GM19397 (cell line): ENCODE measurements around the gene CYP2U1.

Experiments
- ATAC-seq: cut with Tn5 transposase; IDR thresholded peaks from one replicate; pipeline ENCODE4 v1.9.1; 2021; ENCODE audit warnings: mild to moderate bottlenecking, moderate library complexity; ENCODE audit not compliant: unreplicated experiment

CYP2U1 gene

DNA sequence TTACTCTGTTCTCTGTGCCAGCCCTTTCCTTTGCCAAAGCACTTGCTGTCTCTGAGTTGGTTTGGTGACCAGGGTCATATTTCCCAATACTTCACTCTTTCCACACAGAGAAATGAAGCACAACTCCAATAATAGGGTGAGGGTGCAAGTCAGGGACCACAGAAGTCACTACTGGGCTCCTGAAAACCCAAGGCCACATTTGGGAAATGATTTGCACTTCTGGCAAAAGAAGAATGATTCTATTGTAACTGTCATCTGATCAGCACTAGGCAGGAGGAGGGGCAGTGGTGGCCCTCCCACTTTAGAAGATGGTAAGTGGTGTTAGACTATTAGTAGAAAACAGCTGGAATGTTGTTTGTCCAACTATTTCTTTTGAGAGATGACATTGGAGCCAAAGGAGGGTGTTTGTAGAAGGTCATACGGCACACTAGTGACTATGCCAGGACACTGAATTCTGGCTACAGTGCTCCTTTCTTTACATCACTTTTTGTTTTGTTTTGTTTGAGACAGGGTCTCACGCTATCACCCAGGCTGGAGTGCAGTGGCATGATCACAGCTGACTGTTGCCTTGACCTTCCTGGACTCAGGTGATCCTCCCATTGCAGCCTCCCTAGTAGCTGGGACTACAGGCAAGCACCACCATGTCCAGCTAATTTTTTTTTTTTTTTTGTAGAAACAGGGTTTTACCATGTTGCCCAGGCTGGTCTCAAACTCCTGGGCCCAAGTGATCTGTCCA is 47.5 kb downstream of the CYP2U1 start:
- no peak for ATAC-seq

DNA sequence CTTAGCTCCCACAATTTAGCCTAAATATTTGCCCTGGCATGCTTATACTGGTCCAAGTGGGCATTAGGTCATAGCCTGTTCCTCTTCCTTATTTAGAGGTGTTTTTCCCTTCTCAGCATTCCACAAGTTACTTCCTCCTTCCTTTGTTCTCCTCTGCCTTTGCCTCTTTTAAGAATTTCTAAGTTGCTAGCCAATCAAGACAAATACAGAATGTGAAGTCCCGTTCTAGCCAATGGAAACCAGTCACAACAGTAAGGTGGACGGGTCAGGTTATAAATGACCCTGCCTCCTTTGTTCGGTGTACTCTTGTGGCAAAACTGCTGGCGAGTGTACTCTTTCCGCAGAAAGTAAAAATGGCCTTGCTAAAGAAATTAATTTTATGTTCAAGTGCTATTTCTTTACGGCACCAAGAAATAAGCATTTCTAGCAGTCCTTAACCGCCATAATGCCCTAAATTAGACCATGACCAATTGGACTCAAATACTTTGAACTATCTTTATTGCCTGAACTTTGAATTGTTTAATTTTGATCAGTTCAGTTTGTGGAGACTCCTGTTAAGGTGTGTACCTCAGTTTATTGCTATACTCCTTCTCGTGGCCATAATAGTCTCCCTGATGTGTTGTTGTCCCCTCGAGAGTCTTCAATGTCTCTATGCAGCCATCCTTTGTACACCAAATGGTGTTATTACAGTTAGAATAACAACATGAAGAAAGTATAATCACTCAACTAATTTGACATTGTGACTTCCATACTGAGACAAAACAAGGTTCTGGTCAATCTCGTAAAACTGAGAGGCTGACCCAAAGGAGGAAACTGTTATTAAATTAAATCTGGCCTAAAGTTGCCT is 56.8 kb downstream of the CYP2U1 start:
- no peak for ATAC-seq

DNA sequence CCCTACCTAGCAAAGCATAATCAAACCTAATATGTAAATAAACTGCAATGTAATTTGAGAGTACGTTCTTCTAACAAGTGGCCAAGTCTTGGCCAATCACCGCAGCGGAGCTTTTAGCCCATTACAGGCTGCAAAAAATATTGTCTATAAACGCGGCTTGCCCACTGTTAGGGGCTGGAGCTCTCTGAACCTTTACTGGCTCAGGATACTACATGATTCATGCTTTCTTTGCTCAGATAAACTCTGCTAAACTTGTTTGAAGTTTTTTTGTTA is 57.4 kb downstream of the CYP2U1 start:
- no peak for ATAC-seq

DNA sequence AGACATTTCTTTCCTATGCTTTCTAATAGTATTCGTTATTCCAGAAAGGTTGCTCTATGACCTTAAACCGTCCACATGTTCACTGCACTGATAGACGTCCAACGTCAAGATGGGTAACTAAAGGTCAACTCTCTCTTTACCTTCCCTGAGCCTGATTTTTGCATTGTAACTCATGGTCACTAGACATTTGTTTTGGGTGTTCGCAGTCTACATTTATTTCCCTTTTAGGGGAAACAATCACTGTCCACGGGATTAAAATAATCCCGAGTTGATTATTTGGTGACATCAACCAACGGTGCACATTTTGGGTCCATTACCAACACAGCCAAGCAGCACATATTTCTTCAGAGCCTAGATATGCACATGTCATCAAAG is 57.8 kb downstream of the CYP2U1 start:
- no peak for ATAC-seq

DNA sequence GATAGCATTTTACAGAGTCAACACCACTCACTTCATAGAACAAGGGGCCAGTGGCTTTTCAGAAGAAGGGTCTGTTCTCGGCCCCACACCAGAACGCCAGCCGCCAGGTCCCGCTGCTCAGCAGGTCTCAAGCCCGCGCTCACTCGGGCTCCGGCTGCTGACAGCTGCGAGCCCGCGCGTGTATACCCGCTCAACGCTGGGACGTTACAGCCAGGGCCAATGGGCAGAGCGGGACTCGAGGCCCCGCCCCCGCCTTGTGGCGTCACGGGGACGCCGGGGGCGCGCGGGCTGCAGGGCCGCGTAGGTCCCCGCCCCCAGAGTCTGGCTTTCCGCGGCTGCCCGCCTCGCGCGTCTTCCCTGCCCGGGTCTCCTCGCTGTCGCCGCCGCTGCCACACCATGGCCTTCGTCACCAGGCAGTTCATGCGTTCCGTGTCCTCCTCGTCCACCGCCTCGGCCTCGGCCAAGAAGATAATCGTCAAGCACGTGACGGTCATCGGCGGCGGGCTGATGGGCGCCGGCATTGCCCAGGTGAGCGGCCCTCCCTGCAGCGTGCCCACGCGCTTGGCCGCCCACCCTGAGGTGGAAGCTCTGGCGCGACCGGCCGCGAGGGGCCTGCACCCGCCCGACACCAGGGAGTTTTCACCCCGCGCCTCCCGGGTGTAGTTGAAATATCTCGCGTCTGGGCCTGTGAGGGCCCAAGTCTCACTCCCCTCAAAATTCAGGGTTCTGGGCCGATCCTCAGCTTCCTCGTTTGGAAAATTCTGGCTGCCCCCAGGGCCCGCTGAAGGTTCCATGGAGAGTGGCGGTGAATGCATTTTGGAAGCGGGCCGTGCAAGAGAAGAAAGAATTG is 58.4 kb downstream of the CYP2U1 start, which contains the start of gene HADH:
HADH (plus strand) TSS at position 353 of the 850 bp plus-strand sequence; CDS start at position 397, 44 bp downstream.
- ATAC-seq: peak; percentile 97

DNA sequence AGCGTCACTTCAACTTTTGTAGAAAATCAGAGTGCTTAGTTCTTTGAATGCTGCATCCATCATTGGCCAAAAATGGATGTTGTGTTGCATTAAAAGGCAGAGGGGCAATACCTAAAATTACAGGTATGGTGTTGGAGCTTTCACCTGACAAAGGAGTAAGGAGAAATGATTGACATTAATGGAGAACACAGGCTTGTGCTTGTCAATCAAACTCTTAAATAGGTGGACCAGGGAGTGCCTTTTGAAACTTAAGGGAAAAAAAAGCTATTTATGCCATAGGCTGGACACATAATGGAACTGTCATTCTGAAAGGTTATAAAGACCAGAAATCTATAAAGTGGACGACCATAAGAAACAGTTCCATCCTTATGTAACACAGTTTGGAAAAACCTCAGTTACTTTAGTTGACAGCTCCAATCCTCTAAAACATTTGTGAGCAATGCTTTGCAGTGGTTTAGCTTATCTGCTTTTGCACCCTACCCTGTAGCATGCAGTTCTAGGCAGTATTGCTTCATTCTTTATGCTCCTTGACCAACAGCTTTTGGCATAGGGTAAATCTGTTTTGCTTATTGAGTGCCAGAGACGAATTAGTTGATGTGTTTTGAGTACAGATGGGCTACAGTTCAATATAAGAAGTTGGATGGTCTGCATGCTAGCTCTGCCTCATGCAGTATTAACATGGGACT is 60.7 kb downstream of the CYP2U1 start:
- no peak for ATAC-seq

DNA sequence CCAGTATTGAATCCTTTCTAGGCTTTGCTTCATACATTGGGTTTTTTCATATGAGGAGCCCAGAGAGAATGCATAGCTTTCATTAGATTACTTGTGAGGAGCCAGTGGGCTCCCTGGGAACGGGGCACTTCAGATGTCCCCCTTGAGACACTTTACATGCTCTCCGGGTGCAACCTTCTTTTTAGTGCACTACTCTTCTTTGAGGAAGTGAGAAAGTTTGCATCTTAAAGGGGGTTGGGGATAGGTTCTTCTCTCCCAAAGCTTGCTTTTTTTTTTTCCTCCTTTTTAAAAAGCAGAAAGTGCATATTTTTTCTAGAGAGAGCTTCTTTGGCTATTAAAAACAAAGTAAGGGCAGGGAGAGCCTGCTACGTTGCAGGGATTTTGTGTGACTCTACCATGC is 62.6 kb downstream of the CYP2U1 start:
- ATAC-seq: peak; percentile 20

DNA sequence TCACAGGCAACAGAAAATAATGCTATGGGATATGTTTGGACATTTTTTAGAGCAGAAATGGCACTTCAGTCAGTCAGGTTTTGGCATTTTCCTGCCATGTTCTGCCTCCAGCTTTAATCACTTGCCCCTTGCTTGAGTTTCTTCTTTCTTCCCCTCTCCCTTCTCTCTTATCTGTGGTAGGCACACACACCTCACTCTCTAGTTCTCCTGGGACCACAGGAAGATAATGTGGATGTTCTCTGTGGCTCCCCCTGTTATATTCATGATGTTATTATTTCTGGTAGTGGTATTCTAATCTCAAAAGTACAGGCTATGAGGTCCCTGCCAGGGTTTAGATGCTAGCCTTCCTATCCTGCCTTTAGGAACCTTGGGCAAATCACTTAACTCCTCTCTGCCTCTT is 63.5 kb downstream of the CYP2U1 start:
- no peak for ATAC-seq

DNA sequence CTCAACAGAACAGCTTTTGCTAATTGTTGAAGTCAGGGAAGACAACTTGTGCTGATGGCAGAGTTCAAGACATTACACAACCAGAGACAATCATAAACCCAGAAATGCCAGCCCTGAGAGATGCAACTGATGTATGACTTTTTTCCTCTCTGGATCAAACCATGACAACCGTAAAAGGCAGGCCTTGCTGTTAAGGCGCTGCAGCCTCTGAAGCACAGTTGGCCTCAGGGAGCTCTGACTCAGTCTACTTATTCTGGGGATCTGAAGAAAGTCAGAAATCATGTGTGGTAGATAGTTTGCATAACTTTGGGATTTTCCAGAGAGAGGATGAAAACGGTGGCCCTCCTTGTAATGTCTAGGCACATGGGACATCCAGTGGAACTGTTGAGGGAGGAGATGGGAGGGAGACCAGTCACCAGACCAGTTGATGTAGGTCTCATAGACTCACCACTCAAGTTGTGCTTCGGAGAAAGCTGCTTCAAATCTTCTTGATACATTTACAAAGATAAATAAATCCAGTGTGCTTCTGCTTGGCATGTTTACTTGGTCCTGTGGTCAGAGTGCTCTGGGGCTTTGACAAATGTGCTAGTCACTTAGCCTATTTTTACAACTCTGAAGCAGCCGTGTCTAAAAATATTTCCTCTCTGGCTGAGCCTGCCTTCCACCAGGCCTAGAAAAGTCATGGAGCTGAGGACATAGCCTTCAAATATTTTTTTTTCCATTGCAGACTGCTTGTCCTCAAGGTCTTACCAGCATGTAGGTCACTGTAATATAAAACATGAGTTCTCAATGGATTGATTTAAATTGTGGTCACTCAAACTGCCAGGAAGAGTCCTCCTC is 65.8 kb downstream of the CYP2U1 start:
- no peak for ATAC-seq

DNA sequence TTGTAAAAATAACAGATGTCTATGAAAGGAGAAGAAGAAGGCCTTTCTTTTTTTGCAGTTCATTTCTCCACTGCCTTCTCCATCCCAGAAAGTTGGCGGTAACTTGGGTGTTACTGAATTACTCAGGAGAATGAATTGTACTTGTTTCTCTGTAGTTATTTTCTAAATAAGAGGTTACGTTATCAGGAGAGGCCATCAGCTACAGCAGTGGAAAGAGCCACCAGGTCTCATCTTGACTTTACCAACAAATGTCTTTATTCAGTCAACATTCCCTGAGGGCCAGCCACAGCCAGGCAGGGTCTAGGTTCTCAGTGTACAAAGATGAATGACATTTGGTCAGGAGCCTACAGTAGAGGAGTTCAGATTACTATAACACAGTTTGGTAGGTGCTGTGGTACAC is 66.4 kb downstream of the CYP2U1 start:
- ATAC-seq: no peak

DNA sequence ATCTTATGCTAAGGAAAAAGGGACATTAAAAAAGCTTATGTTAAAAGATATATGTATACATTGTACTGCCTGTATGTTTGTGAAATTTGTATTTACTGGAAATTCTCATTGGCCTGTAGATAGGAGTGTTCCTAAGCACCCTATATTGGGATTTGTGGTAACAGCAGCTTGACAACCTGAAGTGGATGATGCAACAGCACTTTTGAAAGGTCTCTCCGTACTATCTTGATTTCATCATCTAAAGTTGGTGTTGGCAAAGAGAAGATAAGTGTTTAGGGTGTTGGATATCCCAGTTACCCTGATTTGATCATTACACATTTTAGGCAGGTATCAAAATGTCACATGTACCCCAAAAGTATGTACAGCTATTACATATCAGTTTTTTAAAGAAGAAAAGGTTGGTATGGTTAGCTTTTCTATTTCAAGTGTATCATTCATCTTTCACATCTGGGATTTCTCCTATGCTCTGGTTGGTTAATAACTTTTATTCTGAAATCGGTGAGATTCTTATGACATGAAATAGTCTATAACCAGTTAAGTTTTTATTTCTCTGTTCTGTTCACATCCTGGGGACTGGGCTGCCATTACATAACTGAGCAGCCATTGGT is 68.7 kb downstream of the CYP2U1 start:
- ATAC-seq: no peak

DNA sequence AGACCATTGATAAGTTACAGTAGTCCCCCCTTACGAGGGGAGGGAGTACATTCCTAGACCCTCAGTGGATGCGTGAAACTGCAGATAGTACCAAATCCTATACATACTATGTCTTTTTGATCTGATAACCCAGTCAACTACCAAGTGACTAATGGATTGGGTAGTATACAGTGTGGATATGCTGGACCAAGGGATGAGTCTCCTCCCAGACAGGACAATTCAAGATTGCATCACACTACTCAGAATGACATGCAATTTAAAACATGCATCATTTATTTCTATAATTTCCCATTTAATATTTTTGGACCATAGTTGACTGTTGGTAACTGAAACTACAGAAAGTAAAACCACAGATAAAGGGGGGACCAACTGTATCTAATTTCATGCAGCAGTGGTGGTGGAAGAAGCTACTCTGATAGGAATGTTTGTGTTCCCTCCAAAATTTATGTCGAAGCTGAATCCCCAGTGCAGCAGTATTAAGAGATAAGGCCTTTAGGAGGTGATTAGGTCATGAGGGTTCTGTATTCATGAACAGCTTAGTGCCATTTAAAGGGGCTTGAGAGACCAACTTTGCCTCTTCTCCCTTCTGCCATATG is 70.3 kb downstream of the CYP2U1 start:
- no peak for ATAC-seq
